T-cell (primary cell): Measurements from ENCODE around the gene MRPL44. TPM values are rescaled to one million over a fixed set of nuclear protein-coding genes. Genes with fewer than 3 reads are reported as not detected.
A peak's percentile ranks its signal among the peaks of the same experiment; 100 is the strongest.

Experiments
- ATAC-seq, 4 experiments: fragments of 200-7000 bp in 3 of 4; fragments of 150-1000 bp in 1 of 4; cut with Tn5 transposase; replicated peaks in 1 of 4; 1 replicate in 3 of 4; 2 replicates in 1 of 4; pipeline ENCODE4 v1.10.0; 2021; ENCODE audit warnings: moderate library complexity in 3 of 4, mild to moderate bottlenecking in 2 of 4, moderate number of reproducible peaks in 1 of 4
- CTCF ChIA-PET, 2 donors: fragments of 300-600 bp; sonication (Branson Sonifier 250); formaldehyde crosslinking; loops; one replicate each; lab custom pipeline; 2022; ENCODE audit warnings: antibody characterized with exemption in 2 of 2; lab: Charles Lee
- POLR2A ChIA-PET, 2 donors: fragments of 300-600 bp; sonication (Branson Sonifier 250); formaldehyde crosslinking; loops; one replicate each; lab custom pipeline; 2022; ENCODE audit warnings: antibody characterized with exemption in 2 of 2; lab: Charles Lee
- DNase-seq, 35 experiments: peaks; one replicate each; pipeline versions ENCODE4 v3.0.0 to v3.0.0-alpha.2; 2013 to 2023
- H3K27ac ChIP-seq: one replicate; pipeline ENCODE4 v1.5.1; 2013; ENCODE audit warnings: low read length
- H3K27me3 ChIP-seq, 2 experiments: replicated peaks in 1 of 2; 1 replicate in 1 of 2; 2 replicates in 1 of 2; pipeline versions ENCODE4 v1.6.1 to v1.7.0; 2013; ENCODE audit warnings: low read length in 1 of 2, mixed read lengths in 1 of 2; ENCODE audit not compliant: control insufficient read depth in 2 of 2, insufficient read depth in 2 of 2; ENCODE audit errors: extremely low read depth in 1 of 2
- H3K36me3 ChIP-seq, 2 donors: 1 replicate in 1 of 2; 2 replicates in 1 of 2; pipeline versions ENCODE4 v1.6.1 to v1.7.0; 2013; ENCODE audit warnings: low read length in 1 of 2; ENCODE audit not compliant: control insufficient read depth in 2 of 2, insufficient read depth in 1 of 2; ENCODE audit errors: extremely low read depth in 1 of 2
- H3K4me1 ChIP-seq, 2 experiments: 1 replicate in 1 of 2; 2 replicates in 1 of 2; pipeline versions ENCODE4 v1.6.1 to v1.7.0; 2013; ENCODE audit warnings: low read length in 2 of 2, mixed read lengths in 1 of 2; ENCODE audit not compliant: insufficient read depth in 2 of 2, control insufficient read depth in 1 of 2; ENCODE audit errors: extremely low read depth in 1 of 2
- H3K4me3 ChIP-seq, 2 donors: 1 replicate in 1 of 2; 2 replicates in 1 of 2; pipeline versions ENCODE4 v1.5.1 to v1.7.0; 2013; ENCODE audit warnings: mild to moderate bottlenecking in 2 of 2, low read length in 1 of 2, moderate library complexity in 1 of 2; ENCODE audit not compliant: control insufficient read depth in 1 of 2; ENCODE audit errors: extremely low read depth in 1 of 2
- H3K9me3 ChIP-seq: 2 replicates; pipeline ENCODE4 v1.7.0; 2013
- H3K27ac Mint-ChIP-seq, 2 donors: one replicate each; pipeline ENCODE4 v1.8.0; 2020 to 2021; ENCODE audit warnings: mild to moderate bottlenecking in 2 of 2, mixed read lengths in 2 of 2
- H3K27me3 Mint-ChIP-seq, 2 donors: one replicate each; pipeline ENCODE4 v1.8.0; 2021 to 2022; ENCODE audit warnings: mixed read lengths in 2 of 2
- H3K36me3 Mint-ChIP-seq: one replicate; pipeline ENCODE4 v1.8.0; 2021; ENCODE audit warnings: mixed read lengths
- H3K4me1 Mint-ChIP-seq, 3 donors: one replicate each; pipeline ENCODE4 v1.8.0; 2020 to 2022; ENCODE audit warnings: mixed read lengths in 3 of 3, mild to moderate bottlenecking in 1 of 3
- H3K4me3 Mint-ChIP-seq, 3 donors: one replicate each; pipeline ENCODE4 v1.8.0; 2020 to 2022; ENCODE audit warnings: mild to moderate bottlenecking in 3 of 3, mixed read lengths in 3 of 3, moderate library complexity in 3 of 3
- H3K9me3 Mint-ChIP-seq, 3 donors: one replicate each; pipeline ENCODE4 v1.8.0; 2020 to 2022; ENCODE audit warnings: mixed read lengths in 3 of 3
- WGBS: methylation state at CpG from one replicate; pipeline ENCODE4 v1.1.5; 2013; ENCODE audit warnings: missing lambda C conversion rate; ENCODE audit not compliant: insufficient coverage; 5-methylcytosine and 5-hydroxymethylcytosine counted together
- total RNA-seq, 35 experiments: library from RNA in 6 of 35; stranded (reverse) in 6 of 35; fragments of 120-200 nt in 1 of 35; gene quantifications; one replicate each; pipeline versions ENCODE4 v1.2.1 to v1.2.4 and lab custom pipeline; 2013 to 2026

MRPL44 gene
- total RNA-seq, 5 donors from 2014 or later (not counting 1 experiment from before 2014, with no cell fraction given), result 22.4 to 25.3 (median 23.8) TPM

DNA sequence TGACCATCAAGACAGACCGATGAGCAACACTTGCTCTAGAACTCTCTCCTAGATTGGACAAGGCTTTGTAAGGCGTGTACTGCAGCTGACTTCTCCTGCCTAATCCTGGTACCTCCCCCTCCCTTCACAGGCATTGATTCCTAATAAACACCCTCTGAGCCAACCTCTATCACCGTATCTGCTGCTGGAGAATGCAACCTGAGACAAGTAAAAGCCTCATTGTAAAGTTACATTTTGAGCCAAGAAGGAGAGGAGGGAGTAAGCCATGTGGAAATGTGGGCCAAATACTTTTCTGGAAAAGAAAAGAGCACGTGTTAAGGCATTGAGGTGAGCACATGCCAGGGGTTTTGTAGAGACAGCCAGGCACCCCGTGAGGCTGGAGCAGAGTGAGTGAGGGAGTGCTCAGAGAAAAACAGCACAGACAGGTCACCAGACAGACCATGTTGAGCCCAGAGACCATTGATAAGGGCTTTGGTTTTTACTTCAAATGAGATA, 9.5 kb upstream of the MRPL44 start:
- Histone ChIP-seq H3K36me3 (no peaks in the 10 kb centered on the region), H3K27me3 (no peaks in the 10 kb centered on the region), H3K27ac (no peak overlapping the region), H3K4me1 (peaks cover 7 to 26% of the 10 kb centered on the region in 2 experiments), H3K4me3 (no peak overlapping the region), H3K9me3 (no peaks in the 10 kb centered on the region)
- ChIA-PET CTCF (no interaction called here), POLR2A (no interaction called here)
- peak overlapping the region in 1 of 2 donors; percentile 80 for H3K27ac Mint-ChIP-seq
- H3K27me3 Mint-ChIP-seq, result no peaks in the 10 kb centered on the region
- 100% methylated on average over 3 of the region's 5 CpGs for WGBS
- H3K4me1 Mint-ChIP-seq, result peaks cover 54 to 64% (median 58%) of the 10 kb centered on the region in 3 donors
- peaks cover 3% of the 10 kb centered on the region for H3K36me3 Mint-ChIP-seq
- no peak for ATAC-seq
- DNase-seq, result no peak
- H3K4me3 Mint-ChIP-seq, result no peak overlapping the region
- H3K9me3 Mint-ChIP-seq, result no peaks in the 10 kb centered on the region

DNA sequence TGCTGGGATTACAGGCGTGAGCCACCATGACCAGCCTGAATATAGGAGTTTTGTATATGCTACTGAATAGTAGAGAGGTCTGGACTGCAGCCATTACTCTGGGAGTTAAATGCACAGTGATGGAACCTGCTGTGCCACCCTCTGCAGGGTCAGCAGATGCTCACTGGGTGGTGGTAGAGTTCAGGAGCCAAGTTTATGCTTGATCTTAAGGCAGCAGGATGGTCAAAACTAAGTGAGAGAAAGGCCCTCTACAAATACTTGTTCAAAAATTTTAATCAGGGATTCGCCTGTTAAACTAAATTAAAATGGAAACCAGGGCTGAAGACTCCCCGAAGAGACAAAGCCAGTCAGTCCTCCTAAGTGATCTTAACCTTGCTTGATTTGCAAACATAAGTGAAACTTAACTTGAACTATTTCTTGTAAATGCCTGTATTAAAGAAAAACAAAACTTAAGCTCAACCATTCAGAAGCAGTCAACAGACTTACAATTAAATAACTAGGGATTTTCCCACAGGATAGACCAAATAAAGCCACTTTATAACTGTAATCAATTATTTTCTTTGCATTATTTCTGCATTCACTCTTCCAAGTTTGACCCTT, 7.9 kb upstream of the MRPL44 start:
- H3K36me3 ChIP-seq, result no peaks in the 10 kb centered on the region
- ChIA-PET POLR2A (no interaction called here), CTCF (interaction anchor here (0.5 to 1.4 kb wide), 2 partner anchors 19 to 1052 kb away, joined by 3 read pairs; no protein-coding TSS in a partner anchor)
- Mint-ChIP-seq H3K4me3 (no peak overlapping the region), H3K27me3 (no peaks in the 10 kb centered on the region), H3K4me1 (peaks cover 40 to 52% (median 45%) of the 10 kb centered on the region in 3 donors), H3K27ac (peak overlapping the region in 1 of 2 donors; percentile 90), H3K9me3 (no peaks in the 10 kb centered on the region), H3K36me3 (no peaks in the 10 kb centered on the region)
- no peak overlapping the region for H3K27ac ChIP-seq
- H3K27me3 ChIP-seq, result no peaks in the 10 kb centered on the region
- H3K4me3 ChIP-seq, result no peak overlapping the region
- H3K4me1 ChIP-seq, result peaks cover 7 to 13% of the 10 kb centered on the region in 2 experiments
- DNase-seq (no peak), ATAC-seq (no peak)
- H3K9me3 ChIP-seq, result no peaks in the 10 kb centered on the region
- WGBS, result 80% methylated on average over 1 of the region's 3 CpGs

DNA sequence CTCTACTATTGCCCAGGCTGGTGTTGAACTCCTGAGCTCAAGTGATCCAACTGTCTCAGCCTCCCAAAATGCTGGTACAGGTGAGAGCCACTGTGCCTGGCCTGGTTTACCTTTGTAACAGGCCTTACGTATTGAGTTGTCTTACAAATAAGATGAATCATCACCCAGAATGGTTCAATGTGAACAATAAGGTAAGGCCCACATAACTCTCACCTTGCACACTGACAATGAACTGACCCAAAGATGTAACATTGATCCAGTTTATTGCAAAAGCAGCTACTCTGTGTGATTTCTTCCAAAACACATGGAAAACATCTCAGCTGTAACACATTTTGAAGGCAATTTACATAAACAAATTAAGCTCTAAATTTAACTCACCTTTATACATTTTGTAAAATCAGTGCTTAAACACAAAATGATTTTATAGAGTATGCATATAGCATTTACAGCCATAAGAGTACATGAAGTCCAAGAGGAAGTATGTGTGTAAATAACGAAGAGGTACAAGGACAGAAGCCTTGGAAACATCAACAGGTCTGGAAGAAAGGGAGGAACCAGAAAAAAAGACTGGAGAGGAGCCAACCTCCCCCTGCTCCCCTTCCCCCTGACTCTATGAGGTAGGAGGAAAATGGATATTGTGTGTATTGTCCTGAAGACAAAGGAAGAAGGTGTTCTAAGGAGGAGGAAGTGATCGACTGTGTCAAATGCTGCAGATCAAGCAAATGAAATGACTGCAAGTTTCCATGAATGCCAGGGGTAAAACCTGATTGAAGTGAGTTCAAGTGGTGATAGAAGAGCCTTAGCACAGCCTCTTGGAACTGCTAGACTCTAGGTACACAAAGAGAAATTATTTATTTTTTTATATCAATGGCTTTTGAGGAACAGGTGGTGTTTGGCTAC, 6.6 kb upstream of the MRPL44 start:
- H3K4me3 Mint-ChIP-seq, result peak overlapping the region in 2 of 3 donors; percentile 1 to 26

DNA sequence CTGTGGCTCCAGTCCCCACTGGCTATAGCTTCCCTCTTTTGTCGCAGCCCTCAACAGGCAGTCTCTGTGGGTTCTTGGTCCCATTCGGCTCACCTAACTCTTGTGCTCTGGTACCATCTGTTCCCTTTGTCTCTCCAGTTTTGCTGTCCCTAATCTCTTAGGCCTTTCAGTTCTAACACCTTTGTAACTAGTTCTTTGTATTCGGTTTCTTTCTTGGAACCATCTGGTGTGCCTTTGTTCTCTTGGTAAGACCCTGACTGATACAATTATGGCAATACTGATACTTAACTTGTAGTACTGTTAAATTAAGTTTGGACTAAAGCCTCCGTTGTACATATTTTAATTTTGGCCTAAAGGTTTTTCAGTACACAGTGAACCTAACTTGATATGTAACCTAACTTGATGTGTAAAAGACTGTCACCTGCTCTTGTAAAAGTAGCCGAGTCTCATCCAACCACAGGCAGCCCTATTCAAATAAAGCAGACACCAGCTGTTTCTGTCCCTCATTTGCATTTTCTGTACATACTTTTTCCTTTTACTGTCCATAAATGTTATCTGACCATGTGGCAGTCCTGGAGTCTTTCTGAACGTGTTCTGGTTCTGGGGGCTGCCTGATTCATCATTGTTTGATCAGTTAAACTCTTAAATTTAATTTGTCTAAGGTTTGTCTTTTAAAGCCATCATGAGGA, 4.8 kb upstream of the MRPL44 start:
- Mint-ChIP-seq H3K27me3 (no peaks in the 10 kb centered on the region), H3K27ac (peak overlapping the region in 1 of 2 donors; percentile 23), H3K4me3 (no peak overlapping the region), H3K9me3 (no peaks in the 10 kb centered on the region), H3K36me3 (no peaks in the 10 kb centered on the region), H3K4me1 (peaks cover 35 to 45% (median 39%) of the 10 kb centered on the region in 3 donors)
- DNase-seq (no peak), ATAC-seq (no peak)
- Histone ChIP-seq H3K9me3 (no peaks in the 10 kb centered on the region), H3K36me3 (no peaks in the 10 kb centered on the region), H3K27me3 (no peaks in the 10 kb centered on the region), H3K4me3 (no peak overlapping the region), H3K27ac (no peak overlapping the region), H3K4me1 (peaks cover 4 to 10% of the 10 kb centered on the region in 2 experiments)
- ChIA-PET CTCF (no interaction called here), POLR2A (no interaction called here)
- 76% methylated on average over 3 of the region's 6 CpGs for WGBS

More for the DNA sequence above, 6.6 kb upstream of the MRPL44 start:
- ATAC-seq (no peak), DNase-seq (no peak)
- WGBS, result 40% methylated on average over 1 of the region's 3 CpGs
- Histone ChIP-seq H3K9me3 (no peaks in the 10 kb centered on the region), H3K4me3 (no peak overlapping the region), H3K36me3 (no peaks in the 10 kb centered on the region), H3K27me3 (no peaks in the 10 kb centered on the region), H3K27ac (no peak overlapping the region), H3K4me1 (peaks cover 4 to 9% of the 10 kb centered on the region in 2 experiments)
- no peaks in the 10 kb centered on the region for H3K36me3 Mint-ChIP-seq
- H3K27ac Mint-ChIP-seq, result peak overlapping the region; percentile 77 to 90
- POLR2A ChIA-PET, result interaction anchor here in 1 of 2 donors (0.6 to 1.1 kb wide), 3 partner anchors 10 to 85 kb away, joined by 3 to 5 read pairs (median 5); no protein-coding TSS in a partner anchor
- CTCF ChIA-PET, result interaction anchor here (0.5 to 1.4 kb wide), 3 partner anchors 18 to 621 kb away, joined by 3 to 6 read pairs (median 3); no protein-coding TSS in a partner anchor
- H3K4me1 Mint-ChIP-seq, result peaks cover 35 to 45% (median 40%) of the 10 kb centered on the region in 3 donors
- no peaks in the 10 kb centered on the region for H3K27me3 Mint-ChIP-seq
- no peaks in the 10 kb centered on the region for H3K9me3 Mint-ChIP-seq

DNA sequence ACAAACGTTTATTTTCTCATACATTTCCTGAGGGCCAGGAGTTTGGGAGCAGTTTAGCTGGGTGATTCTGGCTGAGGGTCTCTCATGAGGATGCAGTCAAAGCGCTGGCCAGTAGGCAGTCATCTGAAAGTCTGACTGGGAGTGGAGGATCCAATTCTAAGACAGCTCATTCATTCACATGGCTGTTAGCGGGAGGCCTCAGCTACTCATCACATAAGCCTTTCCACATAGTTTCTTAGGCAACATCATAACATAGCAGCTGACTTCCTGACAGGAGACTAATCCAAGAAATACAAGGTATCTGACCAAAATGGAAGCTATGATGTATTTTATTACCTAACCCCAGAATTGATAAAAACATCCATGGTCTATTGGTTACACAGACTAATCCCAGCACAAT, 2.9 kb upstream of the MRPL44 start:
- ATAC-seq (no peak), DNase-seq (no peak)
- Mint-ChIP-seq H3K9me3 (no peaks in the 10 kb centered on the region), H3K27me3 (no peaks in the 10 kb centered on the region), H3K27ac (no peak overlapping the region), H3K4me1 (peaks cover 43 to 53% (median 44%) of the 10 kb centered on the region in 3 donors), H3K36me3 (no peaks in the 10 kb centered on the region), H3K4me3 (no peak overlapping the region)
- ChIA-PET POLR2A (interaction anchor here in 1 of 2 donors (0.6 to 1.0 kb wide), 3 partner anchors 8 to 242 kb away, joined by 3 to 6 read pairs (median 4); no protein-coding TSS in a partner anchor), CTCF (interaction anchor here (1.2 to 1.4 kb wide), 2 partner anchors 15 to 16 kb away, joined by 3 to 4 read pairs; no protein-coding TSS in a partner anchor)
- H3K36me3 ChIP-seq, result peaks cover 0 to under 1% of the 10 kb centered on the region in 2 donors
- no peaks in the 10 kb centered on the region for H3K9me3 ChIP-seq
- no peaks in the 10 kb centered on the region for H3K27me3 ChIP-seq
- no peak overlapping the region for H3K4me3 ChIP-seq
- H3K4me1 ChIP-seq, result peaks cover 8 to 21% of the 10 kb centered on the region in 2 experiments
- no peak overlapping the region for H3K27ac ChIP-seq
- WGBS, result no CpG with 5 or more reads among the region's 3 CpGs
